SU-DHL-6 (cell line): Measurements from ENCODE around the gene FGA.

Source experiments
- CTCF ChIP-seq: fragments of 200-600 bp; sonication (generic); IDR thresholded peaks from one replicate; pipeline ENCODE4 v1.5.1; 2017; ENCODE audit warnings: antibody characterized with exemption, mild to moderate bottlenecking, low read length, moderate library complexity; ENCODE audit not compliant: insufficient read depth, poor library complexity, severe bottlenecking
- EZH2phosphoT487 ChIP-seq: fragments of 200-600 bp; sonication (generic), shearing (Covaris generic); conservative IDR thresholded peaks from 2 replicates; pipeline ENCODE4 v1.6.1; 2018; ENCODE audit warnings: mild to moderate bottlenecking, antibody characterized with exemption, low read length, moderate library complexity, mixed read lengths

- TF ChIP-seq CTCF, result no peak
- no peak for TF ChIP-seq EZH2phosphoT487
Observed at GRCh38 chr4:154562697-154563254, 27.8 kb downstream of the FGA start, which contains the start of gene FGB.
